Activated CD4-positive, alpha-beta memory T cell treated with anti-CD3 and anti-CD28 coated beads for 36 hours (primary cell): Measurements from ENCODE around the gene A1CF. TPM values are rescaled to one million over a fixed set of nuclear protein-coding genes. Genes with fewer than 3 reads are reported as not detected.
"Not testable (repeated sequence)": the region's sequence is repeated elsewhere in the genome, so short reads cannot be mapped to it uniquely, and the experiment has no call there.

Source experiments
- CTCF ChIA-PET: fragments of 350-600 bp; sonication (Branson Sonifier 250); formaldehyde crosslinking; loops from one replicate; lab custom pipeline; 2021; ENCODE audit warnings: antibody characterized with exemption, inconsistent platforms; lab: Charles Lee
- POLR2A ChIA-PET: fragments of 350-600 bp; sonication (Branson Sonifier 250); formaldehyde crosslinking; loops from one replicate; lab custom pipeline; 2021; ENCODE audit warnings: antibody characterized with exemption; lab: Charles Lee
- DNase-seq: peaks from one replicate; pipeline ENCODE4 v3.0.0-alpha.2; 2020
- H3K27ac Mint-ChIP-seq: one replicate; pipeline ENCODE4 v1.8.0; 2021; ENCODE audit warnings: mixed read lengths
- H3K27me3 Mint-ChIP-seq: one replicate; pipeline ENCODE4 v1.8.0; 2021; ENCODE audit warnings: mixed read lengths
- H3K36me3 Mint-ChIP-seq: one replicate; pipeline ENCODE4 v1.8.0; 2021; ENCODE audit warnings: mixed read lengths
- H3K4me1 Mint-ChIP-seq: one replicate; pipeline ENCODE4 v1.8.0; 2021; ENCODE audit warnings: low read depth, mixed read lengths
- H3K4me3 Mint-ChIP-seq: one replicate; pipeline ENCODE4 v1.8.0; 2021; ENCODE audit warnings: mild to moderate bottlenecking, mixed read lengths
- H3K9me3 Mint-ChIP-seq: one replicate; pipeline ENCODE4 v1.8.0; 2021; ENCODE audit warnings: mixed read lengths
- intact Hi-C: fragments of 100-400 bp; cut with micrococcal nuclease; formaldehyde crosslinking; loops from one replicate; pipeline ENCODE4 v1.15.1; 2023
- total RNA-seq, 2 experiments: library from RNA; stranded (reverse); gene quantifications; one replicate each; pipeline ENCODE4 v1.2.3, GENCODE V29; 2021

Gene A1CF
- total RNA-seq, 2 experiments from 2014 or later = not detected

DNA sequence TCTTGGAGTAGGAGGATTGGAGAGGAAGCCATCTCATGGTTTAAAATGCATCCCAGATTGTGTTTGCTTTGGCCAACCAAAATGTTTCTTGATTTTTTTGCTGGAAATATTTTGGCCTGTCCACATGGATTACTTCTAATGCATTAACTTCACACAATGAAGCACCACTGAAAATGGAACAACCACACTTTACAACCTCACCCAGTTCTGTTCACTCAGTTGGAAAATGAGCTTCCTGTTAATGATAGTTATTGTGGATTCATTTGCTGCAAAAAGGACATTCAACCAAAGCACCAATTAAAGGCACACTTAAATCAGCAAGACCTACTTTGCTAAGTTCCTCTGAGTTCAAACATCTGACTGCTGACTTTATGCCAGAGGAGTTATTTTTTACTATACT, 11.3 kb upstream of the A1CF start:
- no peaks in the 10 kb centered on the region for H3K9me3 Mint-ChIP-seq
- ChIA-PET CTCF (no interaction called here), POLR2A (no interaction called here)
- H3K27ac Mint-ChIP-seq = no peak overlapping the region
- no peaks in the 10 kb centered on the region for H3K36me3 Mint-ChIP-seq
- H3K4me3 Mint-ChIP-seq = no peak overlapping the region
- H3K27me3 Mint-ChIP-seq = peaks cover 6% of the 10 kb centered on the region
- DNase-seq = no peak
- intact Hi-C loops = no loop called here
- H3K4me1 Mint-ChIP-seq = no peaks in the 10 kb centered on the region

DNA sequence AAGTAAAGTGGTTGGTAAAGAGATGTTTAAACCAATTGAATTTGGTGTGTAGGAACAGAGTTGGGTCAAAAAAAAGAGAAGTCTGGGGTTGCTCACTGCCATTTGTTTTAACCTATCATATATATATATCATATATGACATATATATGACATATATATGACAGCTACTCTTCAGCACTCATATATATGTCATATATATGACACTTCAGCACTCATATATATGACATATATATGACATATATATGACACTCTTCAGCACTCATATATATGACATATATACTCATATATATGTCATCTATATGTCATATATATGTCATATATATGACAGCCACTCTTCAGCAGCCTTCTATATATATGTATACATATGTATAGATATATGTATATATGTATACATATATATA, 8.9 kb upstream of the A1CF start:
- H3K4me1 Mint-ChIP-seq = no peaks in the 10 kb centered on the region
- ChIA-PET CTCF (no interaction called here), POLR2A (no interaction called here)
- no peaks in the 10 kb centered on the region for H3K36me3 Mint-ChIP-seq
- H3K27me3 Mint-ChIP-seq = peaks cover 4% of the 10 kb centered on the region
- intact Hi-C loops = loop anchor here (5.0 kb wide), 1 partner anchor 332 kb away; no protein-coding TSS in a partner anchor
- no peak for DNase-seq
- H3K4me3 Mint-ChIP-seq = no peak overlapping the region
- H3K27ac Mint-ChIP-seq = no peak overlapping the region
- no peaks in the 10 kb centered on the region for H3K9me3 Mint-ChIP-seq

DNA sequence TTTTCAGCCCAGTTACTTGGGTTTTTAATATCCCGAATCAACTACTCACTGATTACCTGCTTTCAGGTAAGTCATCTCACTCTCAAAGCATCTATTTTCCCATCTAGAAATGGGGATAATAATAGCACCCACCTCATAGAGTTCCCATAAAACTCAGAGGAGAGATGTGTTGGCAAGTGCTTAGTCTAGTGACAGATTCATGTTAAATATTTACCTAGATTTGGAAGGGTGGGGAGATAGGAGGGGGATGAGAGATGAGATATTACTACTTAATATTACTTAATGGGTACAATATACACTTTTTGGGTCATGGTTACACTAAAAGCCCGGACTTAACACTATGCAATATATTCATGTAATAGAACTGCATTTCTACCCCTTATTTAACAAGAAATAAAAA, 7.0 kb upstream of the A1CF start:
- Mint-ChIP-seq H3K4me1 (no peaks in the 10 kb centered on the region), H3K4me3 (no peak overlapping the region), H3K27ac (no peak overlapping the region), H3K9me3 (no peaks in the 10 kb centered on the region), H3K27me3 (peaks cover 5% of the 10 kb centered on the region), H3K36me3 (no peaks in the 10 kb centered on the region)
- no peak for DNase-seq
- intact Hi-C loops = loop anchor here (5.0 kb wide), 1 partner anchor 330 kb away; no protein-coding TSS in a partner anchor
- ChIA-PET POLR2A (no interaction called here), CTCF (no interaction called here)

DNA sequence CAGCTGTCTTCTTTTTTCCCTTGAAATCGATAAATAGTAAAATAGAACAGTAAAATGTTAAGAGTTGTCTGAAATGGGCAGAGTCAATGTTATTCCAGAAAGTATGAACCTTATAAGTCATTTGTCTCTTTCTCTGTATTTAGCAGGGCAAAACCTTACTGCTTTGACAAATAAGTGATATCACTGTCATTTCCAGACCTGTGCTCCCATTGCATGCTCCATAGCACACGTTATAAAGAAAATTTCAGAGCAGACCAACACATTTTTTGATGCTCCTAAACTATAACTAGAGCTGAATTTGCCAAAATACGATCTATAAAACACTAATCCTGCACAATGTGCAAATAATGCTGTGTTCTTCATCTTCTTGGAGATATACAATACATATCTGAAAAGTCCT, 1.1 kb downstream of the A1CF start:
- Mint-ChIP-seq H3K27me3 (peaks cover 6% of the 10 kb centered on the region), H3K36me3 (no peaks in the 10 kb centered on the region), H3K9me3 (no peaks in the 10 kb centered on the region), H3K4me1 (no peaks in the 10 kb centered on the region), H3K27ac (no peak overlapping the region), H3K4me3 (no peak overlapping the region)
- no peak for DNase-seq
- CTCF ChIA-PET = no interaction called here
- POLR2A ChIA-PET = no interaction called here
- intact Hi-C loops = no loop called here

DNA sequence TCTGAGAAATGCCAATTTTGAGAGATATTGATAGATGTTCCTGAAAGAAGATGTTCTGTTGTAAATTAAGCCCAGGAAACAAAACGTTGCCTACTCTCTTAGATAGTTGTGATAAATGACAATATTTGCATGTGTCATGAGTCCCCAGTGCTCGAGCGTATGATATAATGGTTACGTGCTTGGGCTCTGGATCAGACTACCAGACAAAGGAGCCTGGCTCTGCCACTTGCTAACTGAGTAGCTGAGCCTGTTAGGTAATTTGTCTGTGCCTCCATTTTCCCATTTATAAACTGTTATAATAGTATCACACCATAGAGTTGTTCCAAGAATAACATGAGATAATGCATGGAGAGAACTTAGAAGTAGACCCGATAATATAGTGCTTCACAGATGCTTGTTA, 1.8 kb downstream of the A1CF start:
- no peak overlapping the region for H3K27ac Mint-ChIP-seq
- no peak for DNase-seq
- POLR2A ChIA-PET = no interaction called here
- CTCF ChIA-PET = no interaction called here
- no peaks in the 10 kb centered on the region for H3K36me3 Mint-ChIP-seq
- intact Hi-C loops = no loop called here
- peaks cover 2% of the 10 kb centered on the region for H3K27me3 Mint-ChIP-seq
- H3K9me3 Mint-ChIP-seq = no peaks in the 10 kb centered on the region
- H3K4me1 Mint-ChIP-seq = no peaks in the 10 kb centered on the region
- H3K4me3 Mint-ChIP-seq = no peak overlapping the region

DNA sequence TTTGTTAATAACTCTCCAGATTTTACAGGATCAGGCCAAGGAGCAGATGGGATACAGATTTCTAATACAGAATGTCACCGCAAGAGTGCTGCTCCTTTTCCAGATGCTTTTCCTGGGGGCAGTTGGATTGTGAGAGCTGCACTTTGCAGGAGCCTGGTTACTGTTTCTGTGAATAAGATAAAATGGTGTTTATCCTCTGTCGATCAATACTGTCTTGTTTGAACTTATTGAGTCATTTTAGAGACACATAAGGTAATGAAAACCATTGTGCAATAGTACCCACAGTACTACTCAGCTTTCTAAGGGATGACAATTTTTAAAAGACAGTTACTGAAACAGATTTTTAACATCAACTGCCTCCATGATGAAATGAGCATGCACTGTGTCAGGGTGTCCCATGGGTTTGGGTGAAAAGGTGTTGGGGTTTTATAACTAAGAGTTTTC, 2.9 kb downstream of the A1CF start:
- Mint-ChIP-seq H3K27me3 (peaks cover 2% of the 10 kb centered on the region), H3K27ac (no peak overlapping the region), H3K9me3 (no peaks in the 10 kb centered on the region), H3K36me3 (no peaks in the 10 kb centered on the region), H3K4me3 (no peak overlapping the region), H3K4me1 (no peaks in the 10 kb centered on the region)
- intact Hi-C loops = no loop called here
- DNase-seq = no peak
- ChIA-PET POLR2A (no interaction called here), CTCF (no interaction called here)

DNA sequence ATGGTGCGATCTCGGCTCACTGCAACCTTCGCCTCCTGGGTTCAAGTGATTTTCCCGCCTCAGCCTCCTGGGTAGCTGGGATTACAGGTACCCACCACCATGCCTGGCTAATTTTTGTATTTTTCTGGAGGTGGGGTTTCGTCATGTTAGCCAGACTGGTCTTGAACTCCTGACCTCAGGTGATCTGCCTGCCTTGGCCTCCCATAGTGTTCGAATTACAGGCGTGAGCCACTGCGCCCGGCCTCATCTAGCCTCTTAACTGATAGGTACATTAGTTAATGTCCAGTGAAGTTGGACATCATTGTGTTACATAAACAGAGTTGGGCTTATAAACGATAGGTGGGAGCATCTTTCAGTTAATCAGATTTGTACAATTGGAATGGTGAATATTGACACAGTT, 4.4 kb downstream of the A1CF start:
- POLR2A ChIA-PET, intact Hi-C loops, H3K4me1 Mint-ChIP-seq, H3K9me3 Mint-ChIP-seq, CTCF ChIA-PET, H3K27me3 Mint-ChIP-seq, DNase-seq, H3K4me3 Mint-ChIP-seq, H3K27ac Mint-ChIP-seq, H3K36me3 Mint-ChIP-seq: not testable (repeated sequence)

DNA sequence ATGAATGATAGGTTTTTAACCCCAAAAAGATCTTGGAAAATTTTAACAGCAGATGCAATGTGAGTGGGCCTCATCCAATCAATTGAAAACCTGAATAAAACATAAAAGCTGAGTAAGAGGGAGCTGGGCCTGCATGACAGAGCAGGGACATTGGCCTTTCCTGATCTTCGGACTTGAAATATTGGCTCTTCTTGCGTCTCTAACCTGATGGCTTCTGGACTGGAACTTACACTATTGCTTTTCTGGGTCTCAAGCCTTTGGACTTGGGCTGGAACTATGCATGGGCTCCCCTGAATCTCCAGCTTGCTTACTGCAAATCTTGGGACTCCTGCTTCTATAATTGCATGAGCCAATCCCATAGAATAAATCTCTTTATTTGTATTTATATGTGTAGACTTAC, 9.0 kb downstream of the A1CF start:
- Mint-ChIP-seq H3K27me3 (no peaks in the 10 kb centered on the region), H3K9me3 (no peaks in the 10 kb centered on the region), H3K4me3 (no peak overlapping the region), H3K27ac (no peak overlapping the region), H3K36me3 (no peaks in the 10 kb centered on the region), H3K4me1 (no peaks in the 10 kb centered on the region)
- ChIA-PET CTCF (no interaction called here), POLR2A (no interaction called here)
- DNase-seq = no peak
- intact Hi-C loops = no loop called here

DNA sequence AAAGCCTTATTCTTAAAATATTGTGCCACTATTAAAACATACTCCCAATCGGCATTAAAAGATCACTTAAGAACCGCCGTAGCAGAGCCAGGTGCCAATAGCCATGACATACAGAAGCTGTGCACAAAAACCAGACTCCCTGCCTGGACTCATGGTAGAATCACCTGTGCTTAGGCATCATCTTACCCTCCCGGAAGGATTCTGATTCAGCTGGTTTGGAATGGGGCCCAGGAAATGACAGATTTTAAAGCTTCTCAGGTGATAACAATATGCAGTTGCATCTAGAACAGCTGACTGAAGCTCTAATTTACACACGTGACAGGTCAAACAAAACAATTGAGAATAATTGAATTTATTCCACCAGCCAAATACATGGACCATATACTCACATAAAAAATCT, 10.7 kb downstream of the A1CF start:
- POLR2A ChIA-PET = no interaction called here
- Mint-ChIP-seq H3K4me1 (no peaks in the 10 kb centered on the region), H3K27ac (no peak overlapping the region), H3K9me3 (no peaks in the 10 kb centered on the region), H3K27me3 (no peaks in the 10 kb centered on the region), H3K36me3 (no peaks in the 10 kb centered on the region), H3K4me3 (no peak overlapping the region)
- CTCF ChIA-PET = no interaction called here
- no peak for DNase-seq
- intact Hi-C loops = no loop called here

DNA sequence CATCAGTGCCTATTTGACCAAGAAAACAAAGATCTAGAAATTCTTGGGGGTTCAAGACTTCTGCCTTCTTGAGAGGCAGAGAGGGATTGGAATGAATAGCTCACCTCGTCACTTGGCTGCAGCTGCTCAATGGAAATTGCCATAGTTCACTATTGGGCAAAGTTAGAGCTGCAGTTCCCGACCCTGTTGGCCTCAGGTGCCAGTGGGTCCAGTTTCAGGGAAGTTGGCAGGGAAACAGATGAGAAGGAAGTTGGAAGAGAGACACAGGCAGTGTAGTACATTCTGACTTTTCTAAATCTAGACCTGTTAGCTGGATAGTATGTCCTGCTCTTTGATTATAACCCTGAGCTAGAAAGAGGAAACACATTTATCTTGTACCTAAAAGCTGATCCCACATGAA, 19.1 kb downstream of the A1CF start:
- Mint-ChIP-seq H3K27ac (no peak overlapping the region), H3K9me3 (no peaks in the 10 kb centered on the region), H3K36me3 (no peaks in the 10 kb centered on the region), H3K4me3 (no peak overlapping the region), H3K4me1 (no peaks in the 10 kb centered on the region), H3K27me3 (peaks cover 7% of the 10 kb centered on the region)
- no peak for DNase-seq
- CTCF ChIA-PET = no interaction called here
- POLR2A ChIA-PET = no interaction called here
- intact Hi-C loops = no loop called here

DNA sequence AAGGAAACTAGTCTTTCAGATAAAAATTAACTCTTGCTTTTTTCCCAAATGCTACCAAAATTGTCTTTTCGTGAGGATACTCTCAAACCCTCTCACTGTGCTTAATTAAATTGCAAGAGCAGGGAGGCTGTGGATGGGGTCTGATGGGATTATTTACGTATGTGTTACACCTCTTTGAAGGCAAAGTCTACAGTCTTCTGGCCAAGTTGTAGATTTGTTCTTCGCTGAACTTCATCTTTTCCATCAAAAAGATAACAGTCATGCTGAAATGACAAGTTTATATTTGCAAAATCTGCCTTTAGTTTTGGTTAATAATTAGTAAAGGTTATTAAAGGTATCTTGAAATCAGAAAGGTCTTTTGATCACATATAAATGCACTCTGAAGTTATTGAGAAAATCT, 22.7 kb downstream of the A1CF start:
- peaks cover 8% of the 10 kb centered on the region for H3K27me3 Mint-ChIP-seq
- no peak for DNase-seq
- CTCF ChIA-PET = no interaction called here
- intact Hi-C loops = no loop called here
- no peaks in the 10 kb centered on the region for H3K36me3 Mint-ChIP-seq
- H3K9me3 Mint-ChIP-seq = no peaks in the 10 kb centered on the region
- POLR2A ChIA-PET = no interaction called here
- no peaks in the 10 kb centered on the region for H3K4me1 Mint-ChIP-seq
- no peak overlapping the region for H3K4me3 Mint-ChIP-seq
- no peak overlapping the region for H3K27ac Mint-ChIP-seq

DNA sequence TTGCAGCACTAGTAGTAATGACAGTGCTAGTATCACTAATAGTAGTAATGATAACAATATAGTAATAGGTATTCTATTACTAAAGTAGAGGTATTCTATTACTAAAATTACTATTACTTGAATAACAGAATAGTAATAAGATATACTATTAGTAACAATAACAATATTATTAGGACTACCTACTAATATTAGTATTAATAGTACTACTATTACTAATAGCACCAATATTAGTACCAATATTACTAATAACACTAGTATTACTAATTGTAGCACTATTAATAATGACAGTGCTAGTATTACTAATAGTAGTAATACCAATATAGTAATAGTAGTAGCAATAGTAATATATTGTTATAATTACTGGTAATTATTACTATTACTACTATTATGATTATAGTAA, 24.1 kb downstream of the A1CF start:
- H3K4me3 Mint-ChIP-seq = no peak overlapping the region
- no peaks in the 10 kb centered on the region for H3K36me3 Mint-ChIP-seq
- H3K4me1 Mint-ChIP-seq = no peaks in the 10 kb centered on the region
- H3K27me3 Mint-ChIP-seq = peaks cover 7% of the 10 kb centered on the region
- ChIA-PET CTCF (no interaction called here), POLR2A (no interaction called here)
- H3K9me3 Mint-ChIP-seq = no peaks in the 10 kb centered on the region
- intact Hi-C loops = no loop called here
- no peak for DNase-seq
- no peak overlapping the region for H3K27ac Mint-ChIP-seq

DNA sequence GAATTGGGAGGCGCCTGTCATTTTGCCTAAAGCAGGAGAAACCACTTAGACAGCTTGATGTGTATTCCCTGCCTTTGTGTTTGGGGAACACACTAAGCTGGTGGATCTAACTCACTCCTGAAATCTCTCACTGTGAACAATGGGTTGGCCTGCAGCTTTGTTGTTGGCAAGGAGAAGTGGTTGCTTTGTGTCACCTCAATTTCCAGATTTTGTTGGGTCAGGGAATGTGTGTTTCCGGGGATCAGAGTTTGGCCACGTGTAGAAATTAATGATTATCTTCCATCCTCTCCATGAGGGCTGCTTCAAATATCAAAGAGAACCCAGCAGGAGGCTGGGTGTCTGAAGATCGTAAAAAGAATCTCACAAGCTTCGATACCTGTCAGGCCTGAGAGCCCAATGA, 27.8 kb downstream of the A1CF start:
- intact Hi-C loops = no loop called here
- Mint-ChIP-seq H3K36me3 (no peaks in the 10 kb centered on the region), H3K4me3 (no peak overlapping the region), H3K9me3 (no peaks in the 10 kb centered on the region), H3K27ac (no peak overlapping the region), H3K4me1 (no peaks in the 10 kb centered on the region), H3K27me3 (peaks cover 8% of the 10 kb centered on the region)
- POLR2A ChIA-PET = no interaction called here
- DNase-seq = no peak
- CTCF ChIA-PET = no interaction called here

DNA sequence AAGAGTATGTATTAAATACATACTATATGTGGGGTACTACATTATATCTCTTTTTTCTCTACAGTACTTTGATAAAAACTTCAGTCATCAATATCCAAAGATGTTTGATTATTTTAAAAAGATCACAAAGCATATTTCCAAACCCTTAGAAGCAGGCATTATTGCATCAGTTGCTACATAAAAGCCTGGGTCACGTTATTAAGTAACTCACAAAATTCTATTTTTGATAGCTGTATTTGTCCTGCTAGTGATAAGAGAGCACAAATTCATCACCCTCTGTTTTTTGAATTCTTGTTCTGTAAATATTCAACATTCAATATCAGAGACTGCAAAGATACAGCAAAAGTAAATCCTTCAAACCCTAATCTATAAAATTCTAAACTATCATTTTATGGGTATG, 30.0 kb downstream of the A1CF start:
- no peaks in the 10 kb centered on the region for H3K9me3 Mint-ChIP-seq
- H3K36me3 Mint-ChIP-seq = no peaks in the 10 kb centered on the region
- ChIA-PET POLR2A (no interaction called here), CTCF (no interaction called here)
- H3K27ac Mint-ChIP-seq = no peak overlapping the region
- DNase-seq = no peak
- intact Hi-C loops = no loop called here
- no peak overlapping the region for H3K4me3 Mint-ChIP-seq
- peaks cover 12% of the 10 kb centered on the region for H3K27me3 Mint-ChIP-seq
- no peaks in the 10 kb centered on the region for H3K4me1 Mint-ChIP-seq
